Measurements from ENCODE around the gene PRSS12. TPM values are rescaled to one million over a fixed set of nuclear protein-coding genes. Genes with fewer than 3 reads are reported as not detected.
"Not testable (repeated sequence)": the region's sequence is repeated elsewhere in the genome, so short reads cannot be mapped to it uniquely, and the experiment has no call there.

PRSS12 gene
- total RNA-seq, 1 donor from 2014 or later, result not detected

DNA sequence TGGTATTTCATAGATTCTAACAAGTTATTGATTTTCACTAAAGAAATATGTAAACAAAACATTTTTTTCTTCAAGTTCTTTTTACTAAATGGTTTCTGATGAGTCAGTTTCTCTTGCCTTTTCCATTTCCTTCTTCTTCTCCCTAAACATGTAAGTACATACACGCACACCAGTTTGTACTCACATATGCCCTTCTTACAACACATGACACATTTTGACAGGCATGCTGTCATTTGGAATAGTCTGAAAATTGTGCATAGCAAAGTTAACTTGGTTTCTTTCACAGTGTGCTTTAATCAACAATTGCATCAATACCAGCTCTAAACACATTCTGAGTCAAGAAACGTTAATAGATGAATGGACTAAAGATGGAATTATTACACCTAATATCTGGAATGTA, 35.1 kb downstream of the PRSS12 start:
- CTCF ChIA-PET, result no interaction called here
- H3K9me3 Mint-ChIP-seq, result no peaks in the 10 kb centered on the region
- TF ChIP-seq, protein P1, sequence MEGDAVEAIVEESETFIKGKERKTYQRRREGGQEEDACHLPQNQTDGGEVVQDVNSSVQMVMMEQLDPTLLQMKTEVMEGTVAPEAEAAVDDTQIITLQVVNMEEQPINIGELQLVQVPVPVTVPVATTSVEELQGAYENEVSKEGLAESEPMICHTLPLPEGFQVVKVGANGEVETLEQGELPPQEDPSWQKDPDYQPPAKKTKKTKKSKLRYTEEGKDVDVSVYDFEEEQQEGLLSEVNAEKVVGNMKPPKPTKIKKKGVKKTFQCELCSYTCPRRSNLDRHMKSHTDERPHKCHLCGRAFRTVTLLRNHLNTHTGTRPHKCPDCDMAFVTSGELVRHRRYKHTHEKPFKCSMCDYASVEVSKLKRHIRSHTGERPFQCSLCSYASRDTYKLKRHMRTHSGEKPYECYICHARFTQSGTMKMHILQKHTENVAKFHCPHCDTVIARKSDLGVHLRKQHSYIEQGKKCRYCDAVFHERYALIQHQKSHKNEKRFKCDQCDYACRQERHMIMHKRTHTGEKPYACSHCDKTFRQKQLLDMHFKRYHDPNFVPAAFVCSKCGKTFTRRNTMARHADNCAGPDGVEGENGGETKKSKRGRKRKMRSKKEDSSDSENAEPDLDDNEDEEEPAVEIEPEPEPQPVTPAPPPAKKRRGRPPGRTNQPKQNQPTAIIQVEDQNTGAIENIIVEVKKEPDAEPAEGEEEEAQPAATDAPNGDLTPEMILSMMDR (IDR thresholded peaks at IDR 0.05), result no peak

DNA sequence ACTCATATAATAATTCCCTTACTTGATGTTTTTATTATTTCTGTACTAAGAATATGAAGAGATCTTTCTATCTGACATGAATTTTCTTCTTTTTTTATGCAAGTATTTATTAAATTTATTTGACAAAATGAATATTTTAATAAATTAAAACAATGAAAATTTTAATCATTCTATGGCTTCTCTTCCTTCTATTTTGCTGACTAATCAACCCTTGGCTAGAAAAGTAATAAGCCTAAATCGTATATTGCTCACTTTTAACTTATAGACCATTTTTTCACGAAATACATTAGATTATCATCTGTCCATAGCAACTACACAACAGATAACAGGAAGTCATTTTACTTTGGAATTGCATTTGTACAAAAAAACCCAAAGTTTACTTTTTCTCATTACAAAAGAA, 38.6 kb downstream of the PRSS12 start:
- no peaks in the 10 kb centered on the region for H3K9me3 Mint-ChIP-seq
- no peaks in the 10 kb centered on the region for H3K36me3 Mint-ChIP-seq (ENCODE audit: low read depth)
- DNase-seq (no peak), ATAC-seq (ENCODE audit: low read depth) (no peak)
- POLR2A ChIA-PET, result no interaction called here
- no peak overlapping the region for H3K27ac Mint-ChIP-seq
- peaks cover 15% of the 10 kb centered on the region for H3K27me3 Mint-ChIP-seq
- TF ChIP-seq, protein P1 (IDR thresholded peaks at IDR 0.05), result no peak
- intact Hi-C loops (cut with micrococcal nuclease), result no loop called here
- no peaks in the 10 kb centered on the region for H3K4me1 Mint-ChIP-seq
- CTCF ChIA-PET, result no interaction called here
- no peak overlapping the region for H3K4me3 Mint-ChIP-seq

More for the DNA sequence above, 35.1 kb downstream of the PRSS12 start:
- Mint-ChIP-seq H3K4me3 (no peak overlapping the region), H3K4me1 (no peaks in the 10 kb centered on the region), H3K27ac (no peak overlapping the region), H3K36me3 (ENCODE audit: low read depth) (no peaks in the 10 kb centered on the region), H3K27me3 (peaks cover 19% of the 10 kb centered on the region)
- ATAC-seq (ENCODE audit: low read depth), result no peak
- DNase-seq, result no peak
- POLR2A ChIA-PET, result no interaction called here
- intact Hi-C loops (cut with micrococcal nuclease), result no loop called here

DNA sequence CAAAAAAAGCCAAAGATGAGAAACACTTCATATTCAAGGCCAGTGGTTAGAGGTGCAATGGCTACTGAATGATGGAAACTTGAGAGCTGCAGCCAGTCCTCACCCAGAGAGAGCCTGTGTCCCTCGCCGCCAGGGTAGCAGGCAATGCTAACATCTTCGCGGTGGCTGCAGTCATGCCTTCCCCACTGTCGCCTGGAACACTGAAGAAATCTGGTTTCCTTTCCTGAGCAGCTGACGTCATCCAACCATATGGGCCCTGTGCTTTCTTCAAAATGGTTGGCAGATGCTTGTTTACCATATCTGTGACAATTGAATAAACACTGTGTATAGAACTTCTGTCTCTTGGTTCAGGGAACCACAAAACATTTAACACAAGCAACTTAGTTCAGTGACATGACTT, 39.7 kb downstream of the PRSS12 start:
- ATAC-seq (ENCODE audit: low read depth), result no peak
- TF ChIP-seq, protein P1 (IDR thresholded peaks at IDR 0.05), result no peak
- Mint-ChIP-seq H3K9me3 (no peaks in the 10 kb centered on the region), H3K36me3 (ENCODE audit: low read depth) (no peaks in the 10 kb centered on the region), H3K27me3 (peaks cover 18% of the 10 kb centered on the region), H3K27ac (no peak overlapping the region), H3K4me1 (no peaks in the 10 kb centered on the region), H3K4me3 (no peak overlapping the region)
- DNase-seq, result no peak
- intact Hi-C loops (cut with micrococcal nuclease), result no loop called here
- POLR2A ChIA-PET, result no interaction called here
- CTCF ChIA-PET, result no interaction called here

DNA sequence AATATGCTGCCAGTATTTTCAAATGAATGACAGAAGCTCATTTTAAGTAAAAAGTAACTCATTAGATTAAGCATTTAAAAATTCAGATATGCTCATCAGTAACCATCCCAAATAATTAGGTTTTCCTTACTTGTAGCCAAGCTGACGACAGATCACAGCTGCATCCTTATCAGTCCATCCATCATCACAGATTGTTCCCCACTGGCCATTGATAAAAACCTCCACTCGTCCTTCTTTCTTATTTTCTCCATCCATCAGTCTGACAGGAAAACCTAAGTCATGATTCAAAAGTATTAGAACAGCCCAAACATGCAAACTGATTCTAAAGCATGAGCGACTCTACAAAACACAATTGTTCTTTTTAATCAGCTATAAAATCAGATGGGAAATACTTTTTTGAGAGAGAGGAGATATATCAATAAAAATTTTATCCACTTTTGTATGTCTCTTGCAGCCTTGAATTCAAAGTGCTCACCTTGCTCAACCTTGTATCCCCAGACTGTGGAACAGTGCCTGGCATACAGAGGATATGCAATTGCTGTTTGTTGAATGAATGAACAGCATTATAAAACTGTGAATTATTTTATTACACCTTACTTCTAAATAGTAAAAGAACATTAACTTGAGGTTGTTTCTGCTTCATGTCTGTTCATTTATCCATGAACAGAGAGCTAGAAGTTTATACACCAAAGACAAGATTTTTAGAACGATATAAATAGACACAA, 44.3 kb downstream of the PRSS12 start:
- no peak overlapping the region for H3K4me3 Mint-ChIP-seq
- POLR2A ChIA-PET, result no interaction called here
- no peak for DNase-seq
- no peaks in the 10 kb centered on the region for H3K36me3 Mint-ChIP-seq (ENCODE audit: low read depth)
- CTCF ChIA-PET, result no interaction called here
- no peaks in the 10 kb centered on the region for H3K4me1 Mint-ChIP-seq
- intact Hi-C loops (cut with micrococcal nuclease), result no loop called here
- TF ChIP-seq, protein P1 (IDR thresholded peaks at IDR 0.05), result no peak
- H3K27ac Mint-ChIP-seq, result no peak overlapping the region
- no peak for ATAC-seq (ENCODE audit: low read depth)
- H3K27me3 Mint-ChIP-seq, result peaks cover 21% of the 10 kb centered on the region
- no peaks in the 10 kb centered on the region for H3K9me3 Mint-ChIP-seq

DNA sequence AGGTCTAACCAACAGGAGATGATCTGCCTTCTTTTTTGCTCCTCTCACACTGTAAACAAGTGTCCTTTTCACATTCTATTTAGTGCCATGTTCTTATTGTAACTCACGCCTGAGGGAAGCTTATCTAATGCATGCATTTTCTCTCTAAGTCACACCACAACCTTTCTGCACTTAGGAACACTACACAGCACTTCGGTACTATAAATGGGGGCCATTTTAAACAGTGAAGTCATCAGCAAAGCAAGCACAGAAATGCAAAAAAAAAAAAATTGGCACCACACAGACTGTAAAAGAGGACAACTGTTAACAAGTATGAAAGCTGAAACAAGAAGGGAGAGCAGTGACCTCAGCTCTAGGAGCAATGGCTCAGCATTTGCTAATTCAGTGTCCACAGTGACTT, 45.2 kb downstream of the PRSS12 start:
- no peaks in the 10 kb centered on the region for H3K9me3 Mint-ChIP-seq
- H3K27me3 Mint-ChIP-seq, result peaks cover 15% of the 10 kb centered on the region
- intact Hi-C loops (cut with micrococcal nuclease), result no loop called here
- no peak for DNase-seq
- TF ChIP-seq, protein P1 (IDR thresholded peaks at IDR 0.05), result no peak
- ChIA-PET POLR2A (no interaction called here), CTCF (no interaction called here)
- H3K36me3 Mint-ChIP-seq (ENCODE audit: low read depth), result no peaks in the 10 kb centered on the region
- no peak for ATAC-seq (ENCODE audit: low read depth)
- H3K27ac Mint-ChIP-seq, result no peak overlapping the region
- H3K4me3 Mint-ChIP-seq, result no peak overlapping the region
- no peaks in the 10 kb centered on the region for H3K4me1 Mint-ChIP-seq

DNA sequence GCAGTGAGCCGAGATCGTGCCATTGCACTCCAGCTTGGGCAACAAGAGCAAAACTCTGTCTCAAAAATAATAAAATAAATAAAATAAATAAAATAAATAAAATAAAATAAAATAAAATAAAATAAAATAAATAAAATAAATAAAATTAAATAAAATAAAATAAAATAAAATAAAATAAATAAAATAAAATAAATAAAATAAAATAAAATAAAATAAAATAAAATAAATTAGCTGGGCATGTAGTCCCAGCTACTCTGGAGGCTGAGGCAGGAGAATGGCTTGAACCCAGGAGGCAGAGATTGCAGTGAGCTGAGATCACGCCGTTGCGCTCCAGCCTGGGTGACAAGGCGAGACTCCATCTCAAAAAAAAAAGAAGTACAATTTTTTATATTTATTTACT, 53.2 kb downstream of the PRSS12 start:
- H3K4me3 Mint-ChIP-seq; H3K9me3 Mint-ChIP-seq; DNase-seq; H3K36me3 Mint-ChIP-seq (ENCODE audit: low read depth); H3K27ac Mint-ChIP-seq; H3K4me1 Mint-ChIP-seq; POLR2A ChIA-PET; CTCF ChIA-PET; intact Hi-C loops (cut with micrococcal nuclease); H3K27me3 Mint-ChIP-seq; ATAC-seq (ENCODE audit: low read depth): not testable (repeated sequence)
